Brain microvascular endothelial cell (primary cell): ENCODE data around the gene BMPER.
A peak's percentile ranks its signal among the peaks of the same experiment; 100 is the strongest.

Experiments
- DNase-seq: peaks from one replicate; pipeline ENCODE4 v3.0.0-alpha.2; 2020
- H3K27ac ChIP-seq: fragments of 250-450 bp; sonication (Bioruptor Pico); 2 replicates; pipeline ENCODE4 v1.5.1; 2020; ENCODE audit warnings: mild to moderate bottlenecking, moderate library complexity
- H3K27me3 ChIP-seq: fragments of 250-450 bp; sonication (Bioruptor Pico); replicated peaks from 2 replicates; pipeline ENCODE4 v1.5.1; 2020; ENCODE audit warnings: mild to moderate bottlenecking
- H3K36me3 ChIP-seq: fragments of 250-450 bp; sonication (Bioruptor Pico); replicated peaks from 2 replicates; pipeline ENCODE4 v1.5.1; 2020; ENCODE audit warnings: mild to moderate bottlenecking
- H3K4me3 ChIP-seq: 2 replicates; pipeline ENCODE4 v1.5.1; 2011; ENCODE audit warnings: low read depth, mild to moderate bottlenecking, control low read depth, low read length, moderate library complexity
- in situ Hi-C: cut with HindIII; loops from 2 replicates; pipeline ENCODE4 v1.10.0; 2017; ENCODE audit warnings: low sequenced_read_pairs, low pct_ligation_motif_present
- TF ChIP-seq, protein P1 (sequence below): IDR thresholded peaks from 2 replicates; pipeline ENCODE4 v1.5.1; 2011; ENCODE audit warnings: low read depth, mild to moderate bottlenecking, moderate library complexity, low read length, control low read depth, inconsistent platforms; ENCODE audit errors: missing control alignments

The BMPER gene

DNA sequence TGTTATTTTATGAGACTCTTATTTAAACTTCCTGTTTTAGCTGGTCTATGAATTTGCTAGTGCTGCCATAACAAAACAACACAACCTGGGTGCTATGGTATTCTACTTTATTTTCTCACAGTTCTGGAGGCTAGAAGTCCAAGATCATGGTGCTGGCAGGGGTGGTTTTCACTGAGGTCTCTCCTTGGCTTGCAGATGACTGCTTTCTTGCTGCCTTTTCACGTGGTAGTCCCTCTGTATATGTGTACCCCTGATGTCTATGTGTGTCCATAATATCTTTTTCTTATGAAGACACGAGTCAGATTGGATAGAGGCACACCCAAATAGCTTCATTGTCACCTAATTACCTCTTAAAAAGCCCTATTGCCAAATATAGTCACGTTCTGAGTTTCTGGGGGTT lies 270.5 kb downstream of the BMPER start:
- in situ Hi-C loops, result no loop called here
- TF ChIP-seq, protein P1, sequence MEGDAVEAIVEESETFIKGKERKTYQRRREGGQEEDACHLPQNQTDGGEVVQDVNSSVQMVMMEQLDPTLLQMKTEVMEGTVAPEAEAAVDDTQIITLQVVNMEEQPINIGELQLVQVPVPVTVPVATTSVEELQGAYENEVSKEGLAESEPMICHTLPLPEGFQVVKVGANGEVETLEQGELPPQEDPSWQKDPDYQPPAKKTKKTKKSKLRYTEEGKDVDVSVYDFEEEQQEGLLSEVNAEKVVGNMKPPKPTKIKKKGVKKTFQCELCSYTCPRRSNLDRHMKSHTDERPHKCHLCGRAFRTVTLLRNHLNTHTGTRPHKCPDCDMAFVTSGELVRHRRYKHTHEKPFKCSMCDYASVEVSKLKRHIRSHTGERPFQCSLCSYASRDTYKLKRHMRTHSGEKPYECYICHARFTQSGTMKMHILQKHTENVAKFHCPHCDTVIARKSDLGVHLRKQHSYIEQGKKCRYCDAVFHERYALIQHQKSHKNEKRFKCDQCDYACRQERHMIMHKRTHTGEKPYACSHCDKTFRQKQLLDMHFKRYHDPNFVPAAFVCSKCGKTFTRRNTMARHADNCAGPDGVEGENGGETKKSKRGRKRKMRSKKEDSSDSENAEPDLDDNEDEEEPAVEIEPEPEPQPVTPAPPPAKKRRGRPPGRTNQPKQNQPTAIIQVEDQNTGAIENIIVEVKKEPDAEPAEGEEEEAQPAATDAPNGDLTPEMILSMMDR, result no peak
- Histone ChIP-seq H3K27ac (no peak overlapping the region), H3K27me3 (no peaks in the 10 kb centered on the region), H3K36me3 (no peaks in the 10 kb centered on the region), H3K4me3 (no peak overlapping the region)
- no peak for DNase-seq

DNA sequence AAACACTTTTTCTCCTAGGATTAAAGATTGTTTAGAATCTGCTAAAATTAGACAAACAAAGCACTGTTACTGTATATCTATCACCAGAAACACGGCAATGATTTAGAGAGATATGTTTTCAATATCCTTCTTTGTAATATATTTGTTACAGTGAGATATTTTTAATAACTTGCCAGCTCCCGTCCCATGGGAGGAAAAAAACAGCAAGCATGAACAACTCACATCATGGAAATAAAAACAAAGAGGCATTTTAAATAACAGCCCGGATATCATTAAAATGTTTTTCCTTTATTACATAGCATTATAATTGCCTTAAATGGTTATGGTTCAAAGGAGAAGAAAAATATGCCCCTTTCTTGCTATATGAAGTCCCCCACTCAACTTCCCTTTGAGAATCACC lies 272.1 kb downstream of the BMPER start:
- in situ Hi-C loops, result no loop called here

DNA sequence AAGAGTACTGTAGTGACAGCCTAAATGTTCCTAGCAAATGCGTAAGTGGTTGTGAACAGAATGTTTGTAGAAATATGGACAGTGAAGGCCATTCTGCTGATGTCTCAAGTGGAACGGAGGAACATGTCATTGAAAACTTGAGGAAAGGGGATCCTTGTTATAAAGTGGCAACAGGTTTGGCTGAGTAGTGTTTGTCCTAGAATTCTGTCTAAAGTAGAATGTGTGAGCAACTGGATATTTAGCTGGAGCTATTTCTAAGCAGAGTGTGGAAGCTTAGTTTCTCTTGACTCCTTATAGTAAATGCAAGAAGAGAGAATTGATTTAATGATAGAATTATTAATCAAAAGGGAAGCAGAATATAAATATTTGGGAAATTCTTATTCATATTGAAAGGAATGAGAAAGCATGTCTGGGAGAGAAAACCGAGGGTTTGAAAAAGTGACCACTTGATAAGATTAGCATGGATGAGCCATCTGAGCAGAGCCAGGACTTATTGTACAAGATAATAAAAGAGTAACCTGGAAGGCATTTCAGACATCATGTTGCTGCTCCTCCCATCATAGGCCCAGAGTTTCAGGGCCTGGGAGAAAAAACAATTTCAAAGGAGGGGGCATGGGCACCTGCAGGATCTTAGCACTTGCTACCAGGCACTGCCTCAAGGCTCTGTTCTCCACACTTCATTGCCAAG lies 276.1 kb downstream of the BMPER start:
- in situ Hi-C loops, result no loop called here
- no peak for DNase-seq

More for the DNA sequence above, 272.1 kb downstream of the BMPER start:
- Histone ChIP-seq H3K27me3 (no peaks in the 10 kb centered on the region), H3K36me3 (no peaks in the 10 kb centered on the region), H3K4me3 (no peak overlapping the region), H3K27ac (no peak overlapping the region)
- no peak for DNase-seq
- TF ChIP-seq, protein P1, result no peak

GRCh38 chr7:34184466-34184865 lies 279.1 kb downstream of the BMPER start:
- TF ChIP-seq, protein P1, result no peak
- Histone ChIP-seq H3K27ac (no peak overlapping the region), H3K36me3 (no peaks in the 10 kb centered on the region), H3K4me3 (no peak overlapping the region), H3K27me3 (no peaks in the 10 kb centered on the region)
- in situ Hi-C loops, result no loop called here
- DNase-seq, result no peak

More for the DNA sequence above, 276.1 kb downstream of the BMPER start:
- TF ChIP-seq, protein P1, result no peak
- H3K27me3 ChIP-seq, result no peaks in the 10 kb centered on the region
- H3K27ac ChIP-seq, result no peak overlapping the region
- H3K4me3 ChIP-seq, result no peak overlapping the region
- H3K36me3 ChIP-seq, result no peaks in the 10 kb centered on the region

GRCh38 chr7:34187798-34188307 lies 282.5 kb downstream of the BMPER start:
- in situ Hi-C loops, result no loop called here
- no peaks in the 10 kb centered on the region for H3K36me3 ChIP-seq
- no peak overlapping the region for H3K27ac ChIP-seq
- H3K4me3 ChIP-seq, result no peak overlapping the region
- TF ChIP-seq, protein P1, result no peak
- no peaks in the 10 kb centered on the region for H3K27me3 ChIP-seq
- peak; percentile 6 for DNase-seq

DNA sequence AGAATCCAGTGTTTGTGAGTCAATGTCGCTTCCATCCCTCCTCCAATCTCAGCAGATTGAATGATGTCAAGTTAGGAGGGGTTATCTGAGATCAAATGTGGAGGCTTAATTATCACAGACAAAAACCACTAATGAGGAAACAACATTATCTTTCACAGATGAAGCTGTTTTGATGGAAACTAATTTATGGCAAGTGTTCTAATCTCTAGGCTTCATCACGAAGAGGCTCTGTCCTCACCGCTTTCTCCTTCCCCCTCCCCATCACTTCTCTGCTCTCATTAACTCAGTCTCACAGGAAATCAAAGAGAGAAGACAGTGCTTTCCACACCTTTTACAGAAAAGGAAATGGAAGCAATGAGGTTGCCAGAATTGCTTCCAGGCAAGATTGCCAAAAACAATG lies 283.7 kb downstream of the BMPER start:
- no peak for DNase-seq
- TF ChIP-seq, protein P1, result no peak
- in situ Hi-C loops, result no loop called here
- no peak overlapping the region for H3K27ac ChIP-seq
- H3K4me3 ChIP-seq, result no peak overlapping the region
- H3K27me3 ChIP-seq, result no peaks in the 10 kb centered on the region
- no peaks in the 10 kb centered on the region for H3K36me3 ChIP-seq
